HepG2 (cell line): ENCODE measurements around the gene SUOX. TPM values are rescaled to one million over a fixed set of nuclear protein-coding genes. Genes with fewer than 3 reads are reported as not detected.

Experiments
- ARNTL ChIP-seq: sonication (generic); formaldehyde crosslinking; IDR thresholded peaks from 2 replicates; pipeline ENCODE4 v1.4.0; 2020; ENCODE audit warnings: mild to moderate bottlenecking, missing genetic modification reagents
- CBX1 ChIP-seq: IDR thresholded peaks from one replicate; pipeline ENCODE4 v1.6.1; 2016; ENCODE audit warnings: antibody characterized with exemption, low read depth
- RBAK ChIP-seq: sonication (generic); formaldehyde crosslinking; IDR thresholded peaks from 2 replicates; pipeline ENCODE4 v1.5.1; 2020; ENCODE audit warnings: mild to moderate bottlenecking, missing genetic modification reagents
- RBFOX2 ChIP-seq: fragments of 200-400 bp; formaldehyde crosslinking; IDR thresholded peaks from 2 replicates; pipeline ENCODE4 v1.6.1; 2017; ENCODE audit warnings: low read depth, mild to moderate bottlenecking, low read length
- SMC3 ChIP-seq: IDR thresholded peaks from 2 replicates; pipeline ENCODE4 v1.6.1; 2011; ENCODE audit warnings: low read length, improper control_type of control experiment
- ZNF205 ChIP-seq: IDR thresholded peaks from 2 replicates; pipeline ENCODE4 v1.6.1; 2018; ENCODE audit warnings: missing biosample characterization, missing genetic modification reagents
- ZNF232 ChIP-seq: sonication (generic); formaldehyde crosslinking; IDR thresholded peaks from 2 replicates; pipeline ENCODE4 v1.4.0; 2020; ENCODE audit warnings: missing genetic modification reagents, borderline replicate concordance
- ZNF329 ChIP-seq: sonication (generic); formaldehyde crosslinking; IDR thresholded peaks from 2 replicates; pipeline ENCODE4 v1.9.0; 2021; ENCODE audit warnings: low read depth, mild to moderate bottlenecking, missing genetic modification reagents
- ZNF556 ChIP-seq: sonication (generic); formaldehyde crosslinking; IDR thresholded peaks from 2 replicates; pipeline ENCODE4 v1.4.0; 2020; ENCODE audit warnings: mild to moderate bottlenecking, missing genetic modification reagents, borderline replicate concordance
- ZNF569 ChIP-seq: sonication (generic); formaldehyde crosslinking; IDR thresholded peaks from 2 replicates; pipeline ENCODE4 v1.5.0; 2020; ENCODE audit warnings: mild to moderate bottlenecking, missing genetic modification reagents, moderate library complexity, borderline replicate concordance
- ZNF782 ChIP-seq: sonication (generic); formaldehyde crosslinking; IDR thresholded peaks from 2 replicates; pipeline ENCODE4 v1.4.0; 2020; ENCODE audit warnings: missing genetic modification reagents, mild to moderate bottlenecking, borderline replicate concordance
- ZSCAN12 ChIP-seq: sonication (generic); formaldehyde crosslinking; IDR thresholded peaks from 2 replicates; pipeline ENCODE4 v1.9.0; 2021; ENCODE audit warnings: mild to moderate bottlenecking, missing genetic modification reagents
- polyA plus RNA-seq, 8 experiments: library from polyadenylated mRNA; depleted of rRNA in 3 of 8; stranded (reverse) in 7 of 8; unstranded in 1 of 8; fragments of >200 nt; fragmentation: Illumina TruSeq in 4 of 8; extraction: Trizol in 4 of 8; gene quantifications; 2 replicates each; pipeline versions ENCODE4 v1.2.1 to v1.2.3, GENCODE V29; 2011 to 2016; ENCODE audit warnings: low read depth in 4 of 8, missing spikeins in 1 of 8, mixed read lengths in 1 of 8; ENCODE audit not compliant: insufficient read depth in 1 of 8
- total RNA-seq, 5 experiments: library from RNA; depleted of rRNA; stranded (reverse); fragments of >200 nt; fragmentation: Illumina TruSeq; extraction: Trizol; gene quantifications; 2 replicates each; pipeline ENCODE4 v1.2.3, GENCODE V29; 2016; ENCODE audit warnings: low read depth in 1 of 5
- TF ChIP-seq, protein P1 (sequence below): sonication (generic); formaldehyde crosslinking; IDR thresholded peaks from 2 replicates; pipeline ENCODE4 v1.4.0; 2020; ENCODE audit warnings: missing genetic modification reagents, mild to moderate bottlenecking, borderline replicate concordance
- TF ChIP-seq, protein P2 (sequence below): sonication (generic); formaldehyde crosslinking; IDR thresholded peaks from 2 replicates; pipeline ENCODE4 v1.5.0; 2020; ENCODE audit warnings: missing genetic modification reagents
- TF ChIP-seq, protein P3 (sequence below): IDR thresholded peaks from 2 replicates; pipeline ENCODE4 v1.6.1; 2016; ENCODE audit warnings: missing genetic modification reagents, missing compliant biosample characterization
- TF ChIP-seq, protein P4 (sequence below): sonication (generic); formaldehyde crosslinking; IDR thresholded peaks from 2 replicates; pipeline ENCODE4 v1.4.0; 2020; ENCODE audit warnings: low read depth, missing genetic modification reagents
- TF ChIP-seq, protein P5 (sequence below): sonication (generic); formaldehyde crosslinking; IDR thresholded peaks from 2 replicates; pipeline ENCODE4 v1.5.1; 2020; ENCODE audit warnings: mild to moderate bottlenecking, missing genetic modification reagents, borderline replicate concordance

Gene SUOX
- total and polyA plus RNA-seq, 2 of the 13 experiments (the other 11 are each of a cell fraction or from before 2014, with no cell fraction given) = 23.9 to 25.9 TPM

DNA sequence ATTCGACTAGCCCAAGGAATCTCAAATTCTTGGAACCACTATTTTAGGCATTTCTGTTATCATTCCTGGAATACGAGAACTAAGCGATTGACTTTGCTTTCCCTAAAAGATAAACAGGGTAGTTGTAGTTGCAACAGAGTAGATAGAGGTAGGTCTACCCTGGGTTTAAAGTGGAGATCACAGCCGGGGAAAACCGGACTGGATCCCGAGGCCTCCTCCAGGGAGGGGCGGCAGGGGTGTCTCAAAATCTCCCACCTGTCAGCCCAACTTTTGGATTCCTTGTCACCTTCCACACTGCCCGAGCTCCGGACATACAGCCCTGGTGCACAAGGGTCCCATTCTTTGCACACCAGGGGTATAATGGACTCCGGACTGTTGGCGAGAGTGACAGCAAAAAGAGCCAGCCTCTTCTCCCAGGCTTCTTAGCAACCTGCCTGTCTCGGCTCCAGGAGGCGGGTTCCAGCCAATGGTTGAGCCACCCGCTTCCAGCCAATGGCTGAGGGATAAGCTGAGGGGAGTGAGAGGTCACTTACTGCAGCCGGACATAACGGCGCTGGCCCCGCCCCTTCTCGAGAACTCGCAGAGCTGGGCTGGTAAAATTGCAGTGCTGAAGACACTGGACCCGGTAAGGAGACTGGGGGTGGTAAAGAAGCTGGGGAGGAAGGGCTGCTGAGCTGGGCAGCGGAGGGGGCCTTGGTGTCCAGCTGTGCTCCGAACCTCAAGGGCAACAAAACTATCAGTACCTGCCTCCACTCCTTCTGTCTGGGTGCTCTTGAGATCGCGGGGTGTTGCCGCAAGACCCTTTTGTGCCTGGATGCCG lies at the start of gene SUOX (continued):
- TF ChIP-seq, protein P1, sequence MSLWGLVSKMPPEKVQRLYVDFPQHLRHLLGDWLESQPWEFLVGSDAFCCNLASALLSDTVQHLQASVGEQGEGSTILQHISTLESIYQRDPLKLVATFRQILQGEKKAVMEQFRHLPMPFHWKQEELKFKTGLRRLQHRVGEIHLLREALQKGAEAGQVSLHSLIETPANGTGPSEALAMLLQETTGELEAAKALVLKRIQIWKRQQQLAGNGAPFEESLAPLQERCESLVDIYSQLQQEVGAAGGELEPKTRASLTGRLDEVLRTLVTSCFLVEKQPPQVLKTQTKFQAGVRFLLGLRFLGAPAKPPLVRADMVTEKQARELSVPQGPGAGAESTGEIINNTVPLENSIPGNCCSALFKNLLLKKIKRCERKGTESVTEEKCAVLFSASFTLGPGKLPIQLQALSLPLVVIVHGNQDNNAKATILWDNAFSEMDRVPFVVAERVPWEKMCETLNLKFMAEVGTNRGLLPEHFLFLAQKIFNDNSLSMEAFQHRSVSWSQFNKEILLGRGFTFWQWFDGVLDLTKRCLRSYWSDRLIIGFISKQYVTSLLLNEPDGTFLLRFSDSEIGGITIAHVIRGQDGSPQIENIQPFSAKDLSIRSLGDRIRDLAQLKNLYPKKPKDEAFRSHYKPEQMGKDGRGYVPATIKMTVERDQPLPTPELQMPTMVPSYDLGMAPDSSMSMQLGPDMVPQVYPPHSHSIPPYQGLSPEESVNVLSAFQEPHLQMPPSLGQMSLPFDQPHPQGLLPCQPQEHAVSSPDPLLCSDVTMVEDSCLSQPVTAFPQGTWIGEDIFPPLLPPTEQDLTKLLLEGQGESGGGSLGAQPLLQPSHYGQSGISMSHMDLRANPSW = no peak
- TF ChIP-seq ZSCAN12 (no peak), CBX1 (no peak), ZNF782 (CRISPR knock-in tag) (0 out of 2 replicates have a peak, but pooled peaks have one; percentile 51), ZNF329 (CRISPR knock-in tag) (no peak), ZNF569 (CRISPR knock-in tag) (no peak), ZNF205 (no peak), ARNTL (CRISPR knock-in tag) (no peak; the same call in 1 of the 2 replicates), ZNF556 (CRISPR knock-in tag) (peak; percentile 45; the same call in 1 of the 2 replicates), RBAK (CRISPR knock-in tag) (no peak), ZNF232 (CRISPR knock-in tag) (peak; percentile 56), RBFOX2 (peak; percentile 47; the same call in 1 of the 2 replicates), SMC3 (no peak)
- TF ChIP-seq, protein P2, sequence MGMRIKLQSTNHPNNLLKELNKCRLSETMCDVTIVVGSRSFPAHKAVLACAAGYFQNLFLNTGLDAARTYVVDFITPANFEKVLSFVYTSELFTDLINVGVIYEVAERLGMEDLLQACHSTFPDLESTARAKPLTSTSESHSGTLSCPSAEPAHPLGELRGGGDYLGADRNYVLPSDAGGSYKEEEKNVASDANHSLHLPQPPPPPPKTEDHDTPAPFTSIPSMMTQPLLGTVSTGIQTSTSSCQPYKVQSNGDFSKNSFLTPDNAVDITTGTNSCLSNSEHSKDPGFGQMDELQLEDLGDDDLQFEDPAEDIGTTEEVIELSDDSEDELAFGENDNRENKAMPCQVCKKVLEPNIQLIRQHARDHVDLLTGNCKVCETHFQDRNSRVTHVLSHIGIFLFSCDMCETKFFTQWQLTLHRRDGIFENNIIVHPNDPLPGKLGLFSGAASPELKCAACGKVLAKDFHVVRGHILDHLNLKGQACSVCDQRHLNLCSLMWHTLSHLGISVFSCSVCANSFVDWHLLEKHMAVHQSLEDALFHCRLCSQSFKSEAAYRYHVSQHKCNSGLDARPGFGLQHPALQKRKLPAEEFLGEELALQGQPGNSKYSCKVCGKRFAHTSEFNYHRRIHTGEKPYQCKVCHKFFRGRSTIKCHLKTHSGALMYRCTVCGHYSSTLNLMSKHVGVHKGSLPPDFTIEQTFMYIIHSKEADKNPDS (CRISPR knock-in tag) = no peak
- TF ChIP-seq, protein P3, sequence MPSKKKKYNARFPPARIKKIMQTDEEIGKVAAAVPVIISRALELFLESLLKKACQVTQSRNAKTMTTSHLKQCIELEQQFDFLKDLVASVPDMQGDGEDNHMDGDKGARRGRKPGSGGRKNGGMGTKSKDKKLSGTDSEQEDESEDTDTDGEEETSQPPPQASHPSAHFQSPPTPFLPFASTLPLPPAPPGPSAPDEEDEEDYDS (CRISPR knock-in tag) = peak; percentile 88
- TF ChIP-seq, protein P4, sequence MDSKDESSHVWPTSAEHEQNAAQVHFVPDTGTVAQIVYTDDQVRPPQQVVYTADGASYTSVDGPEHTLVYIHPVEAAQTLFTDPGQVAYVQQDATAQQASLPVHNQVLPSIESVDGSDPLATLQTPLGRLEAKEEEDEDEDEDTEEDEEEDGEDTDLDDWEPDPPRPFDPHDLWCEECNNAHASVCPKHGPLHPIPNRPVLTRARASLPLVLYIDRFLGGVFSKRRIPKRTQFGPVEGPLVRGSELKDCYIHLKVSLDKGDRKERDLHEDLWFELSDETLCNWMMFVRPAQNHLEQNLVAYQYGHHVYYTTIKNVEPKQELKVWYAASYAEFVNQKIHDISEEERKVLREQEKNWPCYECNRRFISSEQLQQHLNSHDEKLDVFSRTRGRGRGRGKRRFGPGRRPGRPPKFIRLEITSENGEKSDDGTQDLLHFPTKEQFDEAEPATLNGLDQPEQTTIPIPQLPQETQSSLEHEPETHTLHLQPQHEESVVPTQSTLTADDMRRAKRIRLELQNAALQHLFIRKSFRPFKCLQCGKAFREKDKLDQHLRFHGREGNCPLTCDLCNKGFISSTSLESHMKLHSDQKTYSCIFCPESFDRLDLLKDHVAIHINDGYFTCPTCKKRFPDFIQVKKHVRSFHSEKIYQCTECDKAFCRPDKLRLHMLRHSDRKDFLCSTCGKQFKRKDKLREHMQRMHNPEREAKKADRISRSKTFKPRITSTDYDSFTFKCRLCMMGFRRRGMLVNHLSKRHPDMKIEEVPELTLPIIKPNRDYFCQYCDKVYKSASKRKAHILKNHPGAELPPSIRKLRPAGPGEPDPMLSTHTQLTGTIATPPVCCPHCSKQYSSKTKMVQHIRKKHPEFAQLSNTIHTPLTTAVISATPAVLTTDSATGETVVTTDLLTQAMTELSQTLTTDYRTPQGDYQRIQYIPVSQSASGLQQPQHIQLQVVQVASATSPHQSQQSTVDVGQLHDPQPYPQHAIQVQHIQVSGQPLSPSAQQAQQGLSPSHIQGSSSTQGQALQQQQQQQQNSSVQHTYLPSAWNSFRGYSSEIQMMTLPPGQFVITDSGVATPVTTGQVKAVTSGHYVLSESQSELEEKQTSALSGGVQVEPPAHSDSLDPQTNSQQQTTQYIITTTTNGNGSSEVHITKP (CRISPR knock-in tag) = 0 out of 2 replicates have a peak, but pooled peaks have one; percentile 14
- TF ChIP-seq, protein P5, sequence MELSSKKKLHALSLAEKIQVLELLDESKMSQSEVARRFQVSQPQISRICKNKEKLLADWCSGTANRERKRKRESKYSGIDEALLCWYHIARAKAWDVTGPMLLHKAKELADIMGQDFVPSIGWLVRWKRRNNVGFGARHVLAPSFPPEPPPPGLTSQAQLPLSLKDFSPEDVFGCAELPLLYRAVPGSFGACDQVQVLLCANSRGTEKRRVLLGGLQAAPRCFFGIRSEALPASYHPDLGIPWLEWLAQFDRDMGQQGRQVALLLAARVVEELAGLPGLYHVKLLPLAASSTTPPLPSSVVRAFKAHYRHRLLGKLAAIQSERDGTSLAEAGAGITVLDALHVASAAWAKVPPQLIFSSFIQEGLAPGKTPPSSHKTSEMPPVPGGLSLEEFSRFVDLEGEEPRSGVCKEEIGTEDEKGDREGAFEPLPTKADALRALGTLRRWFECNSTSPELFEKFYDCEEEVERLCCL = no peak
